ENCODE results near the gene C9.

The C9 gene

GRCh38 chr5:39257554-39257953 is 106.7 kb downstream of the C9 start:
- Histone ChIP-seq H3K4me3 (ENCODE audit: low read depth in 1 of 2, low read length in 2 of 2) (no peak overlapping the region), H3K27me3 (ENCODE audit: low read depth, low read length) (no peaks in the 10 kb centered on the region), H3K27ac (ENCODE audit: low read length) (no peak overlapping the region), H3K36me3 (ENCODE audit: control insufficient read depth in 1 of 2, insufficient read depth in 2 of 2, low read length in 2 of 2) (no peaks in the 10 kb centered on the region), H3K4me1 (ENCODE audit: control insufficient read depth in 1 of 2, insufficient read depth in 2 of 2, low read length in 2 of 2) (peaks cover 0 to 4% of the 10 kb centered on the region in 2 donors), H3K9me3 (ENCODE audit: control insufficient read depth in 1 of 2, low read length in 2 of 2) (no peaks in the 10 kb centered on the region)

- H3K27me3 ChIP-seq (ENCODE audit: low read depth, low read length), result no peaks in the 10 kb centered on the region
Measured at GRCh38 chr5:39256477-39257235, 107.6 kb downstream of the C9 start.

DNA sequence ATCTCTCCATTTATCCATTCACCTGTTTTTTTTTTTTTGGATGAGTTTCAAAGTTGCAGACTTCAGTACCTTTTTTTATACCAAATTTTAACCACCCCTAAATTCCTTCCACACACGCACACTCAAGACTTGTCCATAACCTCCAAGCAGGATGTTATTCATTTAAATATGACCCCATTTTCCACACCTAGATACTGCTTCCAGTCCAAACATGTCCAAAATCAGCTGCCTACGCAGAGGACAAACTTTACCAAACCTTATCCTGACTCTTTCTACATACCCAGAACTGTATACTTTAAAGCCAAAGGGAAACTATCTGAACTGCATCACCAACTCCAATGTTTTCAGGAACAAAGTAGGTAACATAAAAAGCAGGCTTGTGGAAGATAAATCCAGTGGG is 108.9 kb downstream of the C9 start:
- Histone ChIP-seq H3K36me3 (ENCODE audit: control insufficient read depth in 1 of 2, insufficient read depth in 2 of 2, low read length in 2 of 2) (no peaks in the 10 kb centered on the region), H3K27me3 (ENCODE audit: low read depth, low read length) (no peaks in the 10 kb centered on the region), H3K4me1 (ENCODE audit: control insufficient read depth in 1 of 2, insufficient read depth in 2 of 2, low read length in 2 of 2) (peaks cover 0 to 4% of the 10 kb centered on the region in 2 donors), H3K4me3 (ENCODE audit: low read depth in 1 of 2, low read length in 2 of 2) (no peak overlapping the region), H3K27ac (ENCODE audit: low read length) (no peak overlapping the region), H3K9me3 (ENCODE audit: control insufficient read depth in 1 of 2, low read length in 2 of 2) (no peaks in the 10 kb centered on the region)

More at GRCh38 chr5:39256477-39257235, 107.6 kb downstream of the C9 start:
- Histone ChIP-seq H3K36me3 (ENCODE audit: control insufficient read depth in 1 of 2, insufficient read depth in 2 of 2, low read length in 2 of 2) (no peaks in the 10 kb centered on the region), H3K4me1 (ENCODE audit: control insufficient read depth in 1 of 2, insufficient read depth in 2 of 2, low read length in 2 of 2) (peaks cover 0 to 4% of the 10 kb centered on the region in 2 donors), H3K4me3 (ENCODE audit: low read depth in 1 of 2, low read length in 2 of 2) (no peak overlapping the region), H3K27ac (ENCODE audit: low read length) (no peak overlapping the region), H3K9me3 (ENCODE audit: control insufficient read depth in 1 of 2, low read length in 2 of 2) (no peaks in the 10 kb centered on the region)

GRCh38 chr5:39254671-39255070 is 109.6 kb downstream of the C9 start:
- no peak overlapping the region for H3K27ac ChIP-seq (ENCODE audit: low read length)
- H3K9me3 ChIP-seq (ENCODE audit: control insufficient read depth in 1 of 2, low read length in 2 of 2), result no peaks in the 10 kb centered on the region
- peaks cover 0 to 4% of the 10 kb centered on the region in 2 donors for H3K4me1 ChIP-seq (ENCODE audit: control insufficient read depth in 1 of 2, insufficient read depth in 2 of 2, low read length in 2 of 2)
- H3K27me3 ChIP-seq (ENCODE audit: low read depth, low read length), result no peaks in the 10 kb centered on the region
- H3K4me3 ChIP-seq (ENCODE audit: low read depth in 1 of 2, low read length in 2 of 2), result no peak overlapping the region
- no peaks in the 10 kb centered on the region for H3K36me3 ChIP-seq (ENCODE audit: control insufficient read depth in 1 of 2, insufficient read depth in 2 of 2, low read length in 2 of 2)

GRCh38 chr5:39253196-39253595 is 111.1 kb downstream of the C9 start:
- H3K9me3 ChIP-seq (ENCODE audit: control insufficient read depth in 1 of 2, low read length in 2 of 2), result no peaks in the 10 kb centered on the region
- no peak overlapping the region for H3K4me3 ChIP-seq (ENCODE audit: low read depth in 1 of 2, low read length in 2 of 2)
- no peak overlapping the region for H3K27ac ChIP-seq (ENCODE audit: low read length)

GRCh38 chr5:39249564-39250274 is 114.6 kb downstream of the C9 start:
- Histone ChIP-seq H3K4me1 (ENCODE audit: control insufficient read depth in 1 of 2, insufficient read depth in 2 of 2, low read length in 2 of 2) (peaks cover 0 to 4% of the 10 kb centered on the region in 2 donors), H3K27me3 (ENCODE audit: low read depth, low read length) (no peaks in the 10 kb centered on the region), H3K4me3 (ENCODE audit: low read depth in 1 of 2, low read length in 2 of 2) (no peak overlapping the region), H3K9me3 (ENCODE audit: control insufficient read depth in 1 of 2, low read length in 2 of 2) (no peaks in the 10 kb centered on the region), H3K27ac (ENCODE audit: low read length) (no peak overlapping the region), H3K36me3 (ENCODE audit: control insufficient read depth in 1 of 2, insufficient read depth in 2 of 2, low read length in 2 of 2) (no peaks in the 10 kb centered on the region)

More at GRCh38 chr5:39253196-39253595, 111.1 kb downstream of the C9 start:
- H3K4me1 ChIP-seq (ENCODE audit: control insufficient read depth in 1 of 2, insufficient read depth in 2 of 2, low read length in 2 of 2), result peaks cover 0 to 4% of the 10 kb centered on the region in 2 donors
- H3K27me3 ChIP-seq (ENCODE audit: low read depth, low read length), result no peaks in the 10 kb centered on the region
- H3K36me3 ChIP-seq (ENCODE audit: control insufficient read depth in 1 of 2, insufficient read depth in 2 of 2, low read length in 2 of 2), result no peaks in the 10 kb centered on the region

- H3K4me1 ChIP-seq (ENCODE audit: control insufficient read depth in 1 of 2, insufficient read depth in 2 of 2, low read length in 2 of 2), result no peaks in the 10 kb centered on the region
- H3K27me3 ChIP-seq (ENCODE audit: low read depth, low read length), result no peaks in the 10 kb centered on the region
- no peaks in the 10 kb centered on the region for H3K9me3 ChIP-seq (ENCODE audit: control insufficient read depth in 1 of 2, low read length in 2 of 2)
- H3K27ac ChIP-seq (ENCODE audit: low read length), result no peak overlapping the region
- H3K36me3 ChIP-seq (ENCODE audit: control insufficient read depth in 1 of 2, insufficient read depth in 2 of 2, low read length in 2 of 2), result no peaks in the 10 kb centered on the region
- H3K4me3 ChIP-seq (ENCODE audit: low read depth in 1 of 2, low read length in 2 of 2), result no peak overlapping the region
Measured at GRCh38 chr5:39249069-39249468, 115.2 kb downstream of the C9 start.

DNA sequence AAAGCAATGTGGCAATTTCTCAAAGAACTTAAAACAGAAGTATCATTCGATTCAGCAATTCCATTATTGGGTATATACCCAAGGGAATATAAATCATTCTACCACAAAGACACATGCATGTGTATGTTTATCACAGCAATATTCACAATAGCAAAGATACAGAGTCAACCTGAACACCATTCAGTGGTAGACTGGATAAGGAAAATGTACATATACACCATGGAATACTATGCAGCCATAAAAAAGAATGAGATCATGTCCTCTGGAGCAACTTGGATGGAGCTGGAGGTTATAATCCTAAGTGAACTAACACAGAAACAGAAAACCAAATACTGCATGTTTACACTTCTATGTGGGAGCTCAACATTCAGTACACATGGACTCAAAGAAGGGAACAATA is 123.5 kb downstream of the C9 start:
- Histone ChIP-seq H3K9me3 (ENCODE audit: control insufficient read depth in 1 of 2, low read length in 2 of 2) (peaks cover 5% of the 10 kb centered on the region in 2 donors), H3K4me3 (ENCODE audit: low read depth in 1 of 2, low read length in 2 of 2) (no peak overlapping the region), H3K4me1 (ENCODE audit: control insufficient read depth in 1 of 2, insufficient read depth in 2 of 2, low read length in 2 of 2) (no peaks in the 10 kb centered on the region), H3K36me3 (ENCODE audit: control insufficient read depth in 1 of 2, insufficient read depth in 2 of 2, low read length in 2 of 2) (no peaks in the 10 kb centered on the region), H3K27me3 (ENCODE audit: low read depth, low read length) (no peaks in the 10 kb centered on the region), H3K27ac (ENCODE audit: low read length) (no peak overlapping the region)

DNA sequence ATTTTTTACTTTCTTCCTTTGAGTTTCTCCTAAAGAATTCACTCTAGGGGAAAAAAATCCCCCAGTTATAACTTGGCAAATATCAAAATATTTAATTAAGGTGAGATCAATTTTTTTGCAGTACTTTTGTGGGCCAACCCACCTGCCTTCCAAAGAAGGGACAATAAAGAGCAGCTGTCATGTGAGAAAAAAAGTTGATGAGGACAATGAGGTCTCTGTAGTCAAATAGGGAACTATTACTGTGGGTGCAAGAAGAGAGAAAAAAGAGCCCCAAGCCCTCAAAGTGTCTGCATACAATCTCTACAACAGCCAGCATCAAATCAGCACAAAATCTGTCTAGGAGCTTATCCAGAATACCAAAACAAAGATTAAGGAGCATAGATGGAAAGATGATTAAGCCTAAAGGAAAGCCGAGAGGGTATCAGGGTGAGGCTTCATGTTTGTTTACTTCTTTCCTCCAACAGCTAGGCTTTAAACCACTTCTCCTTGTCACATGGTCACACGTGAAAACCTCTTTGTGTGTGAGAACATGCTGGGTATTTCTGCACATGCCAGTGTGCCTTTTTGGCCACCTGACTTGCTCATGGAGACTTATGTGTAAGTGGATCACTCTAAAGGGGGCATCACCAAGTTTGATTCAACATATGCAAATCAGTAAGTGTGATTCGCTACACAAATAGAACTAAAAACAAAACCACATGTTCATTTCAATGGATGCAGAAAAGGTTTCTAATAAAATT is 125.8 kb downstream of the C9 start:
- no peaks in the 10 kb centered on the region for H3K36me3 ChIP-seq (ENCODE audit: control insufficient read depth in 1 of 2, insufficient read depth in 2 of 2, low read length in 2 of 2)
- H3K27ac ChIP-seq (ENCODE audit: low read length), result no peak overlapping the region
- H3K9me3 ChIP-seq (ENCODE audit: control insufficient read depth in 1 of 2, low read length in 2 of 2), result peaks cover 5% of the 10 kb centered on the region in 2 donors
- H3K4me3 ChIP-seq (ENCODE audit: low read depth in 1 of 2, low read length in 2 of 2), result no peak overlapping the region
- H3K4me1 ChIP-seq (ENCODE audit: control insufficient read depth in 1 of 2, insufficient read depth in 2 of 2, low read length in 2 of 2), result no peaks in the 10 kb centered on the region
- H3K27me3 ChIP-seq (ENCODE audit: low read depth, low read length), result no peaks in the 10 kb centered on the region

- Histone ChIP-seq H3K36me3 (ENCODE audit: control insufficient read depth in 1 of 2, insufficient read depth in 2 of 2, low read length in 2 of 2) (no peaks in the 10 kb centered on the region), H3K4me1 (ENCODE audit: control insufficient read depth in 1 of 2, insufficient read depth in 2 of 2, low read length in 2 of 2) (no peaks in the 10 kb centered on the region), H3K4me3 (ENCODE audit: low read depth in 1 of 2, low read length in 2 of 2) (no peak overlapping the region), H3K27me3 (ENCODE audit: low read depth, low read length) (no peaks in the 10 kb centered on the region), H3K27ac (ENCODE audit: low read length) (no peak overlapping the region), H3K9me3 (ENCODE audit: control insufficient read depth in 1 of 2, low read length in 2 of 2) (peaks cover 5% of the 10 kb centered on the region in 2 donors)
Measured at GRCh38 chr5:39236718-39237117, 127.6 kb downstream of the C9 start.

DNA sequence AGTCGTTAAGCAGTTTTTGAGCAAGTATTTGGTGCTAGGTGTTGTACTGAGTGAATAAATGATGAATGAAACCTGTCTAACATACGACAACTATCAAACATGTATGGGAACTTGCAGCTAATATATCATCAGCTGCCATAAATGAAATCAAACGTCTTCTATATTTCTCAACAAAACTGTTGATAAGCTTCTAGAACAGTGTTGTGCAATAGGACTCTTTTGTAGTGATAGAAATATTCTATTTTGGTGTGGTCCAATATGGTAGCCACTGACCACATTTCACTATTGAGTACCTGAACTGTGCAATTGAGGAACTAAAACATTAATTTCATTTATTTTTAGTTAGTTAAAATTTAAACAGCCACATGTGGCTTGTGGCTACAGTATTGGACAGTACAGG is 128.6 kb downstream of the C9 start:
- Histone ChIP-seq H3K27me3 (ENCODE audit: low read depth, low read length) (no peaks in the 10 kb centered on the region), H3K4me1 (ENCODE audit: control insufficient read depth in 1 of 2, insufficient read depth in 2 of 2, low read length in 2 of 2) (no peaks in the 10 kb centered on the region), H3K9me3 (ENCODE audit: control insufficient read depth in 1 of 2, low read length in 2 of 2) (peaks cover 0 to 2% of the 10 kb centered on the region in 2 donors), H3K27ac (ENCODE audit: low read length) (no peak overlapping the region), H3K4me3 (ENCODE audit: low read depth in 1 of 2, low read length in 2 of 2) (no peak overlapping the region), H3K36me3 (ENCODE audit: control insufficient read depth in 1 of 2, insufficient read depth in 2 of 2, low read length in 2 of 2) (no peaks in the 10 kb centered on the region)
